Uterus (tissue), 2 donors: ENCODE results near the gene MMGT1.

Experiments
- CTCF ChIP-seq, 4 experiments: fragments of 200-600 bp in 2 of 4; fragments of 450-650 bp in 2 of 4; sonication (generic) in 2 of 4; IDR thresholded peaks; one replicate each; pipeline ENCODE4 v1.5.1; 2016 to 2019; ENCODE audit warnings: antibody characterized with exemption in 4 of 4, mild to moderate bottlenecking in 2 of 4, moderate library complexity in 1 of 4
- POLR2A ChIP-seq, 2 donors: fragments of 450-650 bp; IDR thresholded peaks; one replicate each; pipeline ENCODE4 v1.6.1; 2016; ENCODE audit warnings: antibody characterized with exemption in 2 of 2, mild to moderate bottlenecking in 1 of 2, moderate library complexity in 1 of 2

DNA sequence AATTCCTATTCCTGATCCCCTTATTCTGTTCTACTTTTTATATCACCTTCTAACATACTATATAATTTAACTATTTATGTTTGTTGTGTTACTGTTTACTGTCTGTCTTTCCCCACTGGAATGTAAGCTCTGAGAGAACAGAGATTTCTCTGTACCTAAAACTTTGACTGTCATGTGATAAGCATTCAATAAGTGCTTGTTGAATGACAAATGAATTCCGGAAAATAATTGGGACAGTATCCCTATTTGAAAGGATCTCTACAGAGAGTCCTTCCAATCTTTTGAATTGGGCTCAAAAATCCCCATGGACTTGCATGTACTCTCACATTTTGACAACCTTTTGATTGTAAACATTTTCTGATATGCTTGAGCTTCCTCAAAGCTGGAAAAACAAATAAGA, 1.6 kb upstream of the MMGT1 start:
- TF ChIP-seq CTCF (IDR thresholded peaks at IDR 0.05) (no peak), POLR2A (IDR thresholded peaks at IDR 0.05) (no peak)
